ENCODE results near the gene CAMLG. TPM values are rescaled to one million over a fixed set of nuclear protein-coding genes. Genes with fewer than 3 reads are reported as not detected.

Gene CAMLG
- polyA plus RNA-seq, 1 of the 3 experiments (the other 2 are of a cell fraction) = 16.9 TPM

DNA sequence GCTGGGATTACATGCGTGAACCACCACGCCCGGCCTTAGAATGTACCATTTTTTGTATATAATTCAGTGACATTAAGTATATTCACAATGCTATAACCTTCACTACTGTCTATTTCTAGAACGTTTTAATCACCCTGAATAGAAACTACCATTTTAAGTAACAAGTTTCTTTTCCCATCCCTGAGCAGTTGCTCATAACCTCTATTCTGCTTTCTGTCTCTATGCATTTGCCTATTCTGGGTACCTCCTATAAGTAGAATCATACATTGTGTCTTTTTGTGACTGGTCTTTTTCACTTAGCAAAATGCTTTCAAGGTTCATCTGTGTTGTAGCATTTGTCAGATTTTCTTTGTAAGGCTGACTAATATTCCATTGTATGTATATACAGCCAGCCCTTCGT lies 60.1 kb downstream of the CAMLG start (continued):
- TF ChIP-seq, protein P1, sequence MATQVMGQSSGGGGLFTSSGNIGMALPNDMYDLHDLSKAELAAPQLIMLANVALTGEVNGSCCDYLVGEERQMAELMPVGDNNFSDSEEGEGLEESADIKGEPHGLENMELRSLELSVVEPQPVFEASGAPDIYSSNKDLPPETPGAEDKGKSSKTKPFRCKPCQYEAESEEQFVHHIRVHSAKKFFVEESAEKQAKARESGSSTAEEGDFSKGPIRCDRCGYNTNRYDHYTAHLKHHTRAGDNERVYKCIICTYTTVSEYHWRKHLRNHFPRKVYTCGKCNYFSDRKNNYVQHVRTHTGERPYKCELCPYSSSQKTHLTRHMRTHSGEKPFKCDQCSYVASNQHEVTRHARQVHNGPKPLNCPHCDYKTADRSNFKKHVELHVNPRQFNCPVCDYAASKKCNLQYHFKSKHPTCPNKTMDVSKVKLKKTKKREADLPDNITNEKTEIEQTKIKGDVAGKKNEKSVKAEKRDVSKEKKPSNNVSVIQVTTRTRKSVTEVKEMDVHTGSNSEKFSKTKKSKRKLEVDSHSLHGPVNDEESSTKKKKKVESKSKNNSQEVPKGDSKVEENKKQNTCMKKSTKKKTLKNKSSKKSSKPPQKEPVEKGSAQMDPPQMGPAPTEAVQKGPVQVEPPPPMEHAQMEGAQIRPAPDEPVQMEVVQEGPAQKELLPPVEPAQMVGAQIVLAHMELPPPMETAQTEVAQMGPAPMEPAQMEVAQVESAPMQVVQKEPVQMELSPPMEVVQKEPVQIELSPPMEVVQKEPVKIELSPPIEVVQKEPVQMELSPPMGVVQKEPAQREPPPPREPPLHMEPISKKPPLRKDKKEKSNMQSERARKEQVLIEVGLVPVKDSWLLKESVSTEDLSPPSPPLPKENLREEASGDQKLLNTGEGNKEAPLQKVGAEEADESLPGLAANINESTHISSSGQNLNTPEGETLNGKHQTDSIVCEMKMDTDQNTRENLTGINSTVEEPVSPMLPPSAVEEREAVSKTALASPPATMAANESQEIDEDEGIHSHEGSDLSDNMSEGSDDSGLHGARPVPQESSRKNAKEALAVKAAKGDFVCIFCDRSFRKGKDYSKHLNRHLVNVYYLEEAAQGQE (IDR thresholded peaks at IDR 0.05; ENCODE audit: low read depth, low read length) = no peak

Small RNA genes within 50 kb of the gene (small RNA-seq; reads per million reads assigned to genes)
- gene RNU6-1164P (0 to 3.4 (median 0) reads per million in 7 experiments), gene RNU6-757P (0 to 0.59 (median 0) reads per million in 7 experiments)

Other genes with a start within 250 kb of the CAMLG start
- 25.7 and 26.5 TPM in 2 replicates for gene JADE2, start 212.9 kb upstream of the CAMLG start, polyA plus RNA-seq (2012; rRNA removed)
- gene SAR1B, start 105.7 kb upstream of the CAMLG start, polyA plus RNA-seq (2012; rRNA removed) = 14.1 and 20.3 TPM in 2 replicates
- 7.4 and 9.9 TPM in 2 replicates for gene SEC24A, start 89.8 kb upstream of the CAMLG start, polyA plus RNA-seq (2012; rRNA removed)
- 20.3 and 22.6 TPM in 2 replicates for gene DDX46, start 20.2 kb downstream of the CAMLG start, polyA plus RNA-seq (2012; rRNA removed)
- 21.8 and 34.3 TPM in 2 replicates for gene C5orf24, start 107.4 kb downstream of the CAMLG start, polyA plus RNA-seq (2012; rRNA removed)
- gene TXNDC15, start 135.8 kb downstream of the CAMLG start, polyA plus RNA-seq (2012; rRNA removed) = 93.9 and 112 TPM in 2 replicates
- 5.1 and 6.2 TPM in 2 replicates for gene PCBD2, start 166.6 kb downstream of the CAMLG start, polyA plus RNA-seq (2012; rRNA removed)
- 0.26 and 0.37 TPM in 2 replicates for gene CATSPER3, start 229.4 kb downstream of the CAMLG start, polyA plus RNA-seq (2012; rRNA removed)